Measurements from ENCODE around the gene B3GALT5.

The B3GALT5 gene

DNA sequence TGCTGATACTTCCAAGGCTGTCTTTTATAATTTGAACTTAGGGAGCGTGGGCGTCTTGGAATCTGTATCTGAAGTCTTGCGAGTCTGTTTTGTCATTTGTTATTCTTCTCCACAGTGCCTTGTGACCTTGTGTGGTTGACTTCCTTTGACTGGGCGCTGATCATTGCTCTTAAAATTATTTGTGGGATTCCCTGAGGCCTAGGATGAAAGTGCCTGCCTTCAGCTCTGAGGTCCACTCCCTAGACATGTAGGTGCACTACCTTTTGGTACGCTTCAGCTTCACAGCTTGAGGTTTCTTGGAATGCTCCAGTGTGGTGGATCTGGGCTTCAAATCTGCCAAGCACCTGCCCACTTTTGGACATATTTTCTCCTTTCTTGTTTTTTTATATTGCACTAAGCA lies 82.0 kb downstream of the B3GALT5 start:
- DNase-seq, result no peak

DNA sequence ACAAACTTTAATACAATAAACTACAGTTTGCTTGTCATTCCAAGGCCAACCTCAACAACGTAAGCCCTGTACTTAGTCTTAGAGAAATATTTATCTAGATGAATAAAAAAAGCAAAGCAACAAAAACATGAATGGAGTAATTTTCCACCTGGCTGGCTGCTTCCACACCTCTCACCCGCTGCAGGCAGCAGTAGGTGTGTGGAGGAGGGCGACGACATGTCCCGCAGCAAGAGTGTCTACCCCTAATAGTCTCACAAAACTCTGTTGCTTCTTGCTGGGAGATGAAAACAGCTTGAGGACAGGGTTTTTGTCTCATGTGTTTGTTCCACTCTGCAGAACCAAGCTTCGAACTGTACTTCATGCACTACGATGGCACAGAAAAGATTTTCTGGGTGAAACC lies 83.5 kb downstream of the B3GALT5 start:
- no peak for DNase-seq

DNA sequence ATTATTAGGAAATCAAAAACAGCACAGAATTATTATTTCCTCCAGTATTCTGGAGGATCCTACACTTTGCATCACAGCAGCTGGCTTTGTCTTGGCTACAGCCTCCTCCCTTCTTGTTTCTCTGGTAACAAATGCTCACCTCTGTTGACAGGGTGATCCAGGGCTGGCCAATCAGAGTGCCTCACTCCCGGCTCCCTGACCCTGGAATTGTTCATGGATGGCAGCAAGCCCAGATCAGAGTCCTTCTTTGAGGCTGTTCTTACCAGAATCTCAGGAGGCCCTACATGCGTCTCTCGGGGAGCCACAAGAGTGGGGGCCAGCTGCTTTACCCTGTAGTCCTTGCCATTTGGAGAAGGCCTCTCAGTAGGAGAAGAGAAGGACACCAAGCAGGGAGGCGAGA lies 83.9 kb downstream of the B3GALT5 start:
- peak in 17 of 51 donors; percentile 3 to 55 (median 29) for DNase-seq

DNA sequence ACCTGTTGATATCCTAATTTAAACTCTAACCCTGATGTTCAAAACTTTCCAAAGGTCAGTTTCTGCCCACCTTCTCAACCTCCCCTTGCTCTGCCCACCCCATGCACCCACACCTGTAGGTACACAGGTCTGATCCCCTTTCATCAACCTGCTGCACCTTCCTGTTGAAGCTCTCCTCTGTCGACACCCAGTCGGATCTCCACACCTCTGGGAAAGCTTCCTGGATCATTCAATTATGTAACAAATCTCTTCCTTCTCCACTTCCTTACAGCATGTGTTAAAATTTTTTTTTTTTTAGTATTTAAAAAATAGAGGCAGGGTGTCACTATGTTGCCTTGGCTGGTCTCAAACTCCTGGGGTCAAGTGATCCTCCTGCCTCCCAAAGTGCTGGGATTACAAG lies 87.6 kb downstream of the B3GALT5 start:
- no peak for DNase-seq

DNA sequence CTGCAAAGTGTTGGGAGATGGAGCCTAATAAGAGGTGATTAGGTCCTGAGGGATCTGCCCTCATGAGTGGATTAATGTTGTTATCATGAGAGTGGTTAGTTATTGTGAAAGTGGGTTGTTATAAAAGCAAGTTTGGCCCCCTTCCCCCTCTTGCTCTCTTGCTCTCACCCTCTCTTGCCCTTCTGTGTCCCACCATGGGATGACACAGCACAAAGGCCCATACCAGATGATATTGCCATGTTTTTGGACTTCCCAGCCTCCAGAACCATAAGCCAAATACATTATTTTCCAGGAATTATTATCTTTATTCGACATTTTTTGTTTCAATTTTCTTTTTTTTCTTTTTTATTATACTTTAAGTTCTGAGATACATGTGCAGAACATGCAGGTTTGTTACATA lies 90.8 kb downstream of the B3GALT5 start:
- no peak for DNase-seq

DNA sequence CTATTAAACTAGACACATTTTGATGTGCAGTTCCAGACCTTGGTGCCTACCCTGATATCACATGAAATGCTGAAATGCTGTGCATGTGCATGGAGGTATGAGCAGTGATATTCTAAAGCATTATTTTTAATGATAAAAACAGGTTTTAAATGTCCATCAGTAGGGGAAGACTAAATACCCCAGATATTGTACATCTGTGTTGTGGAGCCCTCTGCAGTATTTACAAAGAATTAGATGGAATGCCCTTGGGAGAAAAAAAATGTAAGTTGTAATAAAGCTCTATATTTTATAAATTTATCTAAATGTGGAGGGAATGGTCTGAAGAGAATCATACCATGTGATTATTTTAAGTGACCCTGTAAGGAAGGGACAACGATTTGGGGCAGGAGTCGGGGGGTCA lies 93.1 kb downstream of the B3GALT5 start:
- no peak for DNase-seq

DNA sequence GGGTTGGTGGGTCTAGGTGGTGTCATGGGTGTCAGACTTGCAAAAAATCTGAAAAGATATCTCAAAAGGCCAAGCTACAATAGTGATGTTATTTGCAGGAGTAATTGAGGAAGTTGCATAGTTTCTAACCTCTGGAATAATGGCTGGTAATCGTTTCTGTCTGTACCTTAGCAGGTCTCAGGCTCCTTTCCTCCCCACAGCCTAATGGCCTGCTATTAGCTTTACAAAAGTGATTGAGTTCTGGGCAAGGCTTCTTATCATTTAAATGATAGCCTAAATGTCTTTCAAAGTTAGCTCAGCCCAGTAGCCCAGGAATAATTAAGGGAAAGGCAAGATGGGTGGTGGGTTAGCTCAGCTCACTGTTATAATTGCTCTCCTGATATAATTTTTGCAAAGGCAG lies 94.6 kb downstream of the B3GALT5 start:
- DNase-seq, result no peak

DNA sequence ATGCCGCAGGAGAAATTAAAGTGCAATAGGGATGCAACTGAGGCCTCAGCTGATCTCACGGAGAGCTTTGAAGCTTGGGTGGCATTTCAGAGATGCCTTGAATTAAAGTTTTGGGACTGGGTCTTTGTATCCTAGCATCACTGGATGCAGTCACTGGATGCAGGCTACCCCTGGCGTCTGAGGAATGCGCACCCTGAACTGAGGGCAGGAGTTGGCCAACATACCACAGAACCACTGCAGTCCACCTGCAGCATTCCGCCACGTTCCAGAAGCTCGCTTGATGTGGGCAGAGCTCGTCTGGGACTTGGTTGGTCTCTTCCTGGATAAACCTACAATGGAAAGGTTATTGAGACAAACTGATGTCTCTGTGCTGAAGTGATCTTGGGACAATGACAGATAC lies 98.1 kb downstream of the B3GALT5 start:
- no peak for DNase-seq

DNA sequence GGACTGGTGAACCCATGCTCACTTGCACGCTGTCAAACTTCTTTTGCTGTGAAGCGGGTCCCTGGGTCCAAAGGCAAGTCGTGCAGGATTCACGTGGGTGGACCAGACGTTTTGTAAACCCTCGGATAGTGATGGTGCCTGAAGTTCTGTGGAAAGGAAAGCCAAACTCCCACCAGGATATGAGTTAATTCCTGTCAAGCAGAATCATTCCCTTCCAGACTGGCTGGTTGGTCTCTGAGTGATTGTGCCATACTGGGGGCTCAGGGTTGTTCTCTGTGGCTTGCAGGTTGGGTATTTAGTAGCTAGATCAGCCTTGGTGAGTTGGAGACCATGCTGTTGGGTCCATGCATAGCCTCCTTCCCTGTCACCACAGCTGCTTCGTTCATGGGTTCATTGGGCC lies 99.5 kb downstream of the B3GALT5 start:
- DNase-seq, result no peak

DNA sequence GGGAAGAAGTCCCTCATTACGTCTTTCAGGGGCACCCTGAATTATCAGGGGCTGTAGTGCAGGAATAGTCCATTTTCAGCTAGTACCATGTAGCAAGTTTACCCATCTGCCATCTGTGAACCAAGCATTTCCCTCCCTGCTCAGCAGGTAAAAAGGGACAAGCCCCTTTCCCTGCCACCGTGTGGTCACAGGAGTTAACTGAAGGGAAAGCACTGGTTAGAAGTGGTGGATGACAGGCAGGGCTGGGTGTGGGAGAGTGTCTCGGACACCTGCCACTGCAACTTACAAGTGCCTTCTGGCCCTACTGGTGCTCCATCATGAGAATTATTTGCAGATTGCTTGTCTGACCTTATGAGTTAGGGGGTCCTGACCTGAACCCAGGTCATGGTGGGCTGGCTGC lies 100.2 kb downstream of the B3GALT5 start:
- no peak for DNase-seq

DNA sequence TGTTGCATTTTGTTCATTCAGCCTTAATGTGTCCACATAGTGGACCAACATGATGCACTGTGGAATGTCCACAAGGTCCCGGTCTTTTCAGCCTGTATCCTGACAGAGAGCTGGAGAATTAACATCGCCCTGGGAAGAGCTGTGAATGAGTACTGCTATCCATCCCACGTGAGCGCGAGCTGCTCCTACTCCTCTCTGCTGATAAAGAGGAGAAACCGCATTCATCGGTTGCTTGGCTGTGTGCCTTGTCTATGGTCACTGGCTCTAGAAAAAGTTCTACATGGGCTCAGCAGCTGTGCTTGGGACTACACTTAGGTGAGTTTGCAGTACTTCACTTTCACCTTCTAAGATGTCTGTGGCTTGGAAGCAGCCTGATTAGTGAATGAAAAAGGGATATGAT lies 101.2 kb downstream of the B3GALT5 start:
- no peak for DNase-seq

DNA sequence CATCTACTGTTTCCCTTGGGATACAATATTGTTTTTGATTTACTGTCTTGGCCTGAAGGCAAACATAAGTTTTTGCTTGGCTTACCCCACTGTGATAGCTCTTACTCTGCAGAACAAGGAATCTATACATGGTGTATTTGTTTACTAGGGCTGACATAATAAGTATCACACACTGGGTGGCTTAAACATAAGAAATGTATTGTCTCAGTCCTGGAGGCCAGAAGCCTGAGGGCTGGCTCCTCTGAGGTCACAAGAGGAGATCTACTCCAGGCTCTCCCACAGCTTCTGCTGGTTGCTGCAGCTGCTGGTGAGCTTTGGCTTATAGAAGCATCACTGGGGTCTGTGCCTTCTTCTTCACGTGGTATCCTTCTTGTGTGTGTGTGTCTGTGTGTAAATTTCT lies 101.6 kb downstream of the B3GALT5 start:
- peak in 1 of 51 donors; percentile 4 for DNase-seq

DNA sequence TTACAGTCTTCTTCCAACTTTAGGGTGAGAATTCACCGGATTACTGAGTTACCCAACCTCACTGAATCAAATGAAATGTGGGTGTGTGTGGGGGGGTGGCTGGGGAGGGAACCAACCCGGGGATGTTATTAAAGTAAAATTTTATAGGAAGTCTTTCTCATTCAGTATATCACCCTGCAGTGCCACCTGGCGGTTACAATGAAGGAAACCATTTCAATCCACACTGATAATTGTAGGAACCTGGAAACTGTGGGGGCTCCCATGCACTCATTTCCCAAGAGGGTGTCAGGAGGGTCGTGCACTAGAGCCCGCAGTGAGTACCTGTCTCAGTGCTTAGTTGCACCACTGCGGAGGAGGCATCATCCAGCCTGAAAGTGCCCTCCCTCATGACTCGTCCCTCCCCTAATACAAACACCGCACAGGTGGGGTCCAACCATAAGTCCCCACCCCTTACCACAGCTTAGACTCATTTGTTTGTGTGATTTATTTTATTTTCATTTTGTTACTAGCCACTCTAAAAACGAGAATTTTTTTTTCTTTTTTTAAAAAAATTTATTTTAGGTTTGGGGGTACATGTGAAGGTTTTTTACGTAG lies 103.2 kb downstream of the B3GALT5 start:
- peak in 34 of 51 donors; percentile 1 to 81 (median 16) for DNase-seq

DNA sequence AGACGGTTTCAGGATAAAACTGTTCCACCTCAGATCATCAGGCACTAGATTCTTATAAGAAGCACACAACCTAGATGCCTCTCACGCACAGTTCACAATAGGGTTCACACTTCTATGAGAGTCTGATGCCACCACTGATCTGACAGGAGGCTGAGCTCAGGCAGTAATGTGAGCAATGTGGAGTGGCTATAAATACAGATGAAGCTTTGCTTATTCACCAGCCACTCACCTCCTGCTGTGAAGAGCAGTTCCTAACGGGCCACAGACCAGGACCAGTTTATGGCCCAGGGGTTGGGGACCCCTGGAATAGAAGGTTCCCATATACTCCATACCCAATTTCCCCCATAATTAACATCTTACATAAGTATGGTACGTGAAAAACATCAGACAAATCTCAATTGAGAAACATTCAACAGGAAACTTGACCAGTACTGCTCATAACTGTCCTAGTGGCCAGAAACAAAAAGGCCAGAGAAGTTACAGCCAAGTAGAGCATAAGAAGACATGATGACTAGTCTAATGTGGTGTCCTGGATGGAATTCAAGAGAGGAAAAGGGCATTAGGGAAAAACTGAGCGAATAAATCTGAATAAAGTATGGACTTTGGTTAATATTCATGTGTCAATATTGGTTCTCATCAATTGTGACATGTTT lies 107.5 kb downstream of the B3GALT5 start:
- no peak for DNase-seq

DNA sequence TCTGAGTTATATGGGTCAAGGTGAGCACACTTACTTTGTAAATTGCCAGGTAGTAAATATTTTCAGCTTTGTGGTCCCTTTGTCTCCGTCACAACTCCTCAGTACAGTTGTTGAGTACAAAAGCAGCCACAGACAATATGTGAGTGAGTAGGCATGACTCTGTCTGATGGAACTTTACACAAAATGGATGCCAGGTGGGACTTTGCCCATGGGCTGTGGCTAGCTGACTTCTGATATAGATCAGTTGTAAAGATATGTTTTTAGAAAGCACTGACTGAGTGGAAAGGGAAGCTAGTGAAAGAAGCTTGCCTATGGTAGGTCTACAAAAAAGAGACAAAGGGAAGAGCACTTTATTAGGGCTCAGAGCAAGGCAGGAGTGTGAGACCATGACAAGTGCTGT lies 109.1 kb downstream of the B3GALT5 start:
- DNase-seq, result no peak

All from hypothalamus (tissue), 51 donors.